ENCODE measurements around the gene UAP1L1. TPM values are rescaled to one million over a fixed set of nuclear protein-coding genes. Genes with fewer than 3 reads are reported as not detected.

Gene UAP1L1
- total and polyA plus RNA-seq, 2 of the 4 experiments (the other 2 are of a cell fraction), result 2.3 to 9.8 TPM

DNA sequence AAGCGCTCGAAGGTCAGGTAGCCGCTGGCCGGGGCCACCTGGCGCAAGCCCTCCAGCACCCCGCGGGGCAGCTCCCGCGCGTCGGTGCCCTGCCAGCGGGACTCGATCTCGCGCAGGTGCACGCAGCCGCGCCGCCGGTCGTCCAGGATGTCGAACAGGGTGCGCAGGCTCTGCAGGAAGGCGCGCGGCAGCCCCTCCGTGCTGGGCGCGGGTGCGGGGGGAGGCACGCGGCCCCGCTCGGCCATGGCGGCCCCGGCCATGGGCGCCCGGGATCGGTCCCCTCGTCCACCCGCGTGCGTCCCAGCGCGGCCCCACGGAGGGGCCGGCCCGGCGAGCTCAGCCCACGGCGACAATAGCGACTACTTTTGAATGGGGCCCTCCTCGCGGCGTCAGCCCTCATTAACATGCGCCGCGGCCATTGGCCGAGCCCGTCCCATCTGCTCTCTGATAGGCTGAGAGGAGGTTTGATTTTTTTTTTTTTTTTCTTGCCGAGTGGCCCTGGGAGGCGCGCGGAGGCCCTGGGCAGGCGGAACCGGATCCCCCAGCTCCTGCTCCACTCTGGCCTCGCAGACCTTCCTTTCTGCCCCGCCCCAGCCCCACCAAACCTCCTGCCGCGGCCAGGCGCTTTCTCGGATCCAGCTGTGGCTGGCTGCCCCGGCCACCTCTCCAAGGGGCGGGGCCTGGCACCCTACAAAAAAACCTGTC lies 7.0 kb upstream of the UAP1L1 start, which contains the start of gene SAPCD2:
TSS of gene SAPCD2 (minus strand) at position 357 of the 705 bp plus-strand sequence. CDS start at position 260, 97 bp downstream.
- Histone ChIP-seq H3K9me3 (ENCODE audit: control insufficient read depth, insufficient read depth, low read length) (no peaks in the 10 kb centered on the region), H4K5ac (ENCODE audit: low read depth, low read length) (no peak within 1 kb of the TSS), H4K91ac (ENCODE audit: insufficient read depth, low read depth, low read length) (peak within 1 kb of the TSS; percentile 76), H2BK5ac (ENCODE audit: low read depth, low read length, poor library complexity, severe bottlenecking) (no peak within 1 kb of the TSS), H3K79me1 (ENCODE audit: low read depth in 1 of 2, low read length in 2 of 2) (peaks cover 2 to 11% of the 10 kb centered on the region in 2 experiments), H3K27me3 (ENCODE audit: control insufficient read depth, insufficient read depth, low read length) (no peaks in the 10 kb centered on the region; the same call in 1 of the 2 replicates), H3K4me2 (ENCODE audit: low read depth, low read length) (peak within 1 kb of the TSS; percentile 51), H3K56ac (ENCODE audit: extremely low read depth, insufficient read depth, low read length) (no peak within 1 kb of the TSS), H4K8ac (ENCODE audit: low read depth in 2 of 2, low read length in 2 of 2) (peak within 1 kb of the TSS; percentile 74 to 79; a peak in 3 of 4 replicates), H2AFZ (replicated peaks; ENCODE audit: low read length, poor library complexity) (peak within 1 kb of the TSS; percentile 90), H2BK15ac (ENCODE audit: low read depth, low read length) (no peak within 1 kb of the TSS), H3K4ac (ENCODE audit: low read depth, low read length) (peak within 1 kb of the TSS; percentile 43; the same call in 1 of the 2 replicates), H3K4me1 (ENCODE audit: control insufficient read depth, insufficient read depth, low read length) (peaks cover 3% of the 10 kb centered on the region; the same call in 1 of the 2 replicates), H3K4me3 (ENCODE audit: insufficient read depth, low read depth, low read length) (peak within 1 kb of the TSS; percentile 53), H2AK5ac (ENCODE audit: low read depth, low read length) (peak within 1 kb of the TSS; percentile 70), H3K18ac (ENCODE audit: low read depth, low read length) (no peak within 1 kb of the TSS), H3K14ac (replicated peaks; ENCODE audit: low read depth, low read length) (no peak within 1 kb of the TSS), H2BK20ac (ENCODE audit: low read depth, low read length) (no peak within 1 kb of the TSS), H2AK9ac (replicated peaks; ENCODE audit: low read depth, low read length, poor library complexity) (peak within 1 kb of the TSS; percentile 44), H3K9me1 (ENCODE audit: insufficient read depth, low read length) (no peaks in the 10 kb centered on the region), H3K36me3 (ENCODE audit: control insufficient read depth, insufficient read depth, low read length) (no peaks in the 10 kb centered on the region), H3K23ac (ENCODE audit: low read depth, low read length) (no peak within 1 kb of the TSS), H3K9ac (ENCODE audit: low read depth, low read length) (peak within 1 kb of the TSS; percentile 23; the same call in 1 of the 2 replicates), H3K27ac (ENCODE audit: insufficient read depth, low read length) (no peak within 1 kb of the TSS; the same call in 1 of the 2 replicates), H4K20me1 (ENCODE audit: insufficient read depth, low read length) (no peaks in the 10 kb centered on the region), H2BK120ac (ENCODE audit: low read depth, low read length) (no peak within 1 kb of the TSS)
- in situ Hi-C loops (cut with MboI; ENCODE audit: low sequenced_read_pairs), result no loop called here
- DNase-seq, result peak; percentile 79
- ATAC-seq (ENCODE audit: low read depth), result peak; percentile 94
- WGBS, 2 experiments (ENCODE audit: extremely low coverage in 2 of 2, insufficient read length in 1 of 2), result 1% methylated on average over 38 of the region's 74 CpGs; no CpG with 5 or more reads in 1 of the 2 experiments
- intact Hi-C loops (cut with micrococcal nuclease), result loop anchor here (1.0 kb wide), 1 partner anchor 16 kb away; the partner anchor contains the start of gene MAN1B1
- TF ChIP-seq NFE2L2 (IDR thresholded peaks at IDR 0.05; ENCODE audit: low read depth, low read length), result no peak
- no peak for TF ChIP-seq SMC3 (IDR thresholded peaks at IDR 0.05; ENCODE audit: low read depth, low read length)
- TF ChIP-seq RFX5 (IDR thresholded peaks at IDR 0.05; ENCODE audit: low read depth, low read length), result no peak
- TF ChIP-seq POLR2A (IDR thresholded peaks at IDR 0.05; ENCODE audit: low read depth, low read length), result no peak
- no peak for TF ChIP-seq MAFK (IDR thresholded peaks at IDR 0.05; ENCODE audit: low read depth, low read length)
- TF ChIP-seq, protein P1, sequence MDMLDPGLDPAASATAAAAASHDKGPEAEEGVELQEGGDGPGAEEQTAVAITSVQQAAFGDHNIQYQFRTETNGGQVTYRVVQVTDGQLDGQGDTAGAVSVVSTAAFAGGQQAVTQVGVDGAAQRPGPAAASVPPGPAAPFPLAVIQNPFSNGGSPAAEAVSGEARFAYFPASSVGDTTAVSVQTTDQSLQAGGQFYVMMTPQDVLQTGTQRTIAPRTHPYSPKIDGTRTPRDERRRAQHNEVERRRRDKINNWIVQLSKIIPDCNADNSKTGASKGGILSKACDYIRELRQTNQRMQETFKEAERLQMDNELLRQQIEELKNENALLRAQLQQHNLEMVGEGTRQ (IDR thresholded peaks at IDR 0.05; ENCODE audit: low read depth, low read length), result no peak
- TF ChIP-seq RAD21 (IDR thresholded peaks at IDR 0.05; ENCODE audit: low read length), result no peak
- TF ChIP-seq CHD1 (IDR thresholded peaks at IDR 0.05; ENCODE audit: low read depth, low read length), result no peak
- TF ChIP-seq, protein P2, sequence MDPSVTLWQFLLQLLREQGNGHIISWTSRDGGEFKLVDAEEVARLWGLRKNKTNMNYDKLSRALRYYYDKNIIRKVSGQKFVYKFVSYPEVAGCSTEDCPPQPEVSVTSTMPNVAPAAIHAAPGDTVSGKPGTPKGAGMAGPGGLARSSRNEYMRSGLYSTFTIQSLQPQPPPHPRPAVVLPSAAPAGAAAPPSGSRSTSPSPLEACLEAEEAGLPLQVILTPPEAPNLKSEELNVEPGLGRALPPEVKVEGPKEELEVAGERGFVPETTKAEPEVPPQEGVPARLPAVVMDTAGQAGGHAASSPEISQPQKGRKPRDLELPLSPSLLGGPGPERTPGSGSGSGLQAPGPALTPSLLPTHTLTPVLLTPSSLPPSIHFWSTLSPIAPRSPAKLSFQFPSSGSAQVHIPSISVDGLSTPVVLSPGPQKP (IDR thresholded peaks at IDR 0.05; ENCODE audit: borderline replicate concordance, low read depth, low read length), result no peak
- TF ChIP-seq FOS (IDR thresholded peaks at IDR 0.05; ENCODE audit: low read depth, low read length), result no peak
- no peak for TF ChIP-seq MAZ (IDR thresholded peaks at IDR 0.05; ENCODE audit: borderline replicate concordance, low read depth, low read length)
- no peak for TF ChIP-seq BHLHE40 (IDR thresholded peaks at IDR 0.05; ENCODE audit: low read depth, low read length)
- TF ChIP-seq RCOR1 (IDR thresholded peaks at IDR 0.05; ENCODE audit: insufficient replicate concordance, low read length), result no peak
- TF ChIP-seq MXI1 (IDR thresholded peaks at IDR 0.05; ENCODE audit: borderline replicate concordance, low read depth, low read length), result no peak
- no TSS peak for BruUV-seq (replicated peaks)
- ChIA-PET CTCF (interaction anchor here (0.7 to 1.0 kb wide), 2 partner anchors 18 to 41 kb away, joined by 3 to 4 read pairs; no protein-coding TSS in a partner anchor), POLR2A (ENCODE audit: unreplicated experiment) (interaction anchor here (0.6 kb wide), 1 partner anchor 1186 kb away, joined by 3 read pairs; no protein-coding TSS in a partner anchor)
- dilution Hi-C loops (cut with HindIII; ENCODE audit: low sequenced_read_pairs, unreplicated experiment), result no loop called here
